GM12878 (cell line): ENCODE data around the gene KCNAB3. TPM values are rescaled to one million over a fixed set of nuclear protein-coding genes. Genes with fewer than 3 reads are reported as not detected.

Experiments
- ATAC-seq: fragments of 200-7000 bp; cut with Tn5 transposase; 3 replicates; pipeline ENCODE4 v1.9.1; 2020; ENCODE audit warnings: mild to moderate bottlenecking, moderate library complexity
- BruUV-seq: library from RNA; stranded (reverse); fragments of 400-500 nt; replicated peaks from 2 replicates; lab custom pipeline; 2021; lab: Mats Ljungman, UMichigan
- CTCF ChIA-PET: fragments of 300-600 bp; sonication (Branson Sonifier 250); formaldehyde crosslinking; extraction: SDS; loops from one replicate; lab custom pipeline; 2021; ENCODE audit warnings: inconsistent platforms; lab: Yijun Ruan, JAX
- POLR2A ChIA-PET: fragments of 350-600 bp; formaldehyde crosslinking; extraction: SDS; loops from one replicate; lab custom pipeline; 2021; ENCODE audit warnings: inconsistent platforms; lab: Charles Lee
- RAD21 ChIA-PET: fragments of 300-600 bp; sonication (Branson Sonifier 250); formaldehyde crosslinking; loops from one replicate; lab custom pipeline; 2023; ENCODE audit warnings: antibody characterized with exemption; ENCODE audit not compliant: unreplicated experiment; lab: Charles Lee
- SMC1A ChIA-PET: fragments of 300-600 bp; sonication (Branson Sonifier 250); formaldehyde crosslinking; loops from one replicate; lab custom pipeline; 2023; ENCODE audit not compliant: unreplicated experiment, uncharacterized antibody; lab: Charles Lee
- DNase-seq: peaks from one replicate; pipeline ENCODE4 v3.0.0-alpha.2; 2011; ENCODE audit warnings: low read depth, low spot score
- FAIRE-seq: peaks from 3 replicates; lab custom pipeline; 2011; peaks lifted over from hg19 to GRCh38; lab: Jason Lieb, UNC
- H2AFZ ChIP-seq: 2 replicates; pipeline ENCODE4 v1.6.0; 2011; ENCODE audit warnings: low read depth, low read length, control low read depth; ENCODE audit not compliant: control insufficient read depth
- H3K27ac ChIP-seq: 2 replicates; pipeline ENCODE4 v1.5.1; 2011; ENCODE audit warnings: control low read depth; ENCODE audit not compliant: control insufficient read depth, insufficient read depth
- H3K27me3 ChIP-seq, 2 experiments: replicated peaks in 1 of 2; 2 replicates each; pipeline versions ENCODE4 v1.6.0 to v1.6.1; 2011; ENCODE audit warnings: low read length in 1 of 2; ENCODE audit not compliant: control insufficient read depth in 2 of 2, insufficient read depth in 2 of 2
- H3K36me3 ChIP-seq, 2 experiments: 2 replicates each; pipeline ENCODE4 v1.5.1; 2011; ENCODE audit warnings: low read length in 1 of 2; ENCODE audit not compliant: control insufficient read depth in 2 of 2, insufficient read depth in 2 of 2
- H3K4me1 ChIP-seq: 2 replicates; pipeline ENCODE4 v1.6.1; 2011; ENCODE audit warnings: mild to moderate bottlenecking, low read length, moderate library complexity, mixed read lengths; ENCODE audit not compliant: control insufficient read depth, insufficient read depth
- H3K4me2 ChIP-seq: 2 replicates; pipeline ENCODE4 v1.6.0; 2011; ENCODE audit warnings: control low read depth; ENCODE audit not compliant: control insufficient read depth, insufficient read depth
- H3K4me3 ChIP-seq: fragments of 200-600 bp; sonication (generic); 2 replicates; pipeline ENCODE4 v1.5.1; 2016
- H3K79me2 ChIP-seq: 2 replicates; pipeline ENCODE4 v1.6.0; 2011; ENCODE audit warnings: low read length; ENCODE audit not compliant: control insufficient read depth, insufficient read depth
- H3K9ac ChIP-seq: 2 replicates; pipeline ENCODE4 v1.8.0; 2011; ENCODE audit warnings: low read length, control low read depth, mixed read lengths; ENCODE audit not compliant: control insufficient read depth, insufficient read depth
- H3K9me3 ChIP-seq: replicated peaks from 3 replicates; pipeline ENCODE4 v1.5.1; 2011; ENCODE audit warnings: mild to moderate bottlenecking, low read length; ENCODE audit not compliant: control insufficient read depth, insufficient read depth
- H4K20me1 ChIP-seq: 2 replicates; pipeline ENCODE4 v1.6.0; 2011; ENCODE audit not compliant: control insufficient read depth, insufficient read depth
- BCL11A ChIP-seq: IDR thresholded peaks from 2 replicates; pipeline ENCODE4 v1.6.1; 2011; ENCODE audit warnings: low read depth, low read length
- E4F1 ChIP-seq: fragments of 450-650 bp; IDR thresholded peaks from 2 replicates; pipeline ENCODE4 v1.6.1; 2018; ENCODE audit warnings: borderline replicate concordance, mild to moderate bottlenecking; ENCODE audit not compliant: partially characterized antibody
- ESRRA ChIP-seq: IDR thresholded peaks from 2 replicates; pipeline ENCODE4 v1.6.1; 2012; ENCODE audit warnings: mild to moderate bottlenecking, low read length, improper control_type of control experiment
- GABPA ChIP-seq: IDR thresholded peaks from 2 replicates; pipeline ENCODE4 v1.6.1; 2014; ENCODE audit warnings: antibody characterized with exemption, low read depth, mild to moderate bottlenecking, inconsistent platforms
- MLLT1 ChIP-seq: fragments of 450-650 bp; IDR thresholded peaks from 2 replicates; pipeline ENCODE4 v1.6.1; 2016; ENCODE audit warnings: mild to moderate bottlenecking
- NR2C1 ChIP-seq: fragments of 450-650 bp; IDR thresholded peaks from 2 replicates; pipeline ENCODE4 v1.6.1; 2017; ENCODE audit warnings: antibody characterized with exemption, mild to moderate bottlenecking, moderate library complexity
- RB1 ChIP-seq: fragments of 450-650 bp; formaldehyde crosslinking; IDR thresholded peaks from 2 replicates; pipeline ENCODE4 v1.6.1; 2017; ENCODE audit warnings: mild to moderate bottlenecking, borderline replicate concordance
- SMC3 ChIP-seq: IDR thresholded peaks from 2 replicates; pipeline ENCODE4 v1.6.1; 2011; ENCODE audit warnings: low read length, improper control_type of control experiment, borderline replicate concordance
- ZBTB11 ChIP-seq: fragments of 450-650 bp; formaldehyde crosslinking; IDR thresholded peaks from 2 replicates; pipeline ENCODE4 v1.5.0; 2022; ENCODE audit warnings: mild to moderate bottlenecking, missing genetic modification characterization
- WGBS: methylation state at CpG from one replicate; pipeline ENCODE4 v1.1.6; 2016; ENCODE audit warnings: low lambda C conversion rate; ENCODE audit not compliant: insufficient replicate concordance, insufficient coverage; ENCODE audit errors: missing lambda C conversion rate; 5-methylcytosine and 5-hydroxymethylcytosine counted together
- in situ Hi-C: fragments of 300-500 bp; cut with MboI; formaldehyde crosslinking; loops from 9 replicates; pipeline ENCODE4 v1.14.3; 2018; ENCODE audit warnings: mixed read lengths
- intact Hi-C: fragments of 100-400 bp; cut with micrococcal nuclease; formaldehyde crosslinking; loops from one replicate; pipeline ENCODE4 v1.14.2; 2022; ENCODE audit not compliant: unreplicated experiment
- polyA plus RNA-seq, 11 experiments: library from polyadenylated mRNA; depleted of rRNA in 4 of 11; unstranded in 6 of 11; stranded (reverse) in 5 of 11; fragments of >200 nt; fragmentation: Nextera tagmentation in 4 of 11; fragmentation: Illumina TruSeq in 1 of 11; extraction: Ambion mirVana in 4 of 11; extraction: Trizol in 1 of 11; gene quantifications; 1 replicate in 1 of 11; 2 replicates in 10 of 11; pipeline versions ENCODE4 v1.2.1 to v1.2.3, GENCODE V29; 2011 to 2016; ENCODE audit warnings: inconsistent platforms in 2 of 11, missing spikeins in 2 of 11, low read depth in 1 of 11
- total RNA-seq, 4 experiments: library from RNA; depleted of rRNA in 3 of 4; stranded (reverse); fragments of >200 nt in 3 of 4; fragmentation: Illumina TruSeq in 1 of 4; extraction: Trizol in 1 of 4; gene quantifications; 2 replicates each; pipeline versions ENCODE4 v1.2.1 to v1.2.3, GENCODE V29; 2013 to 2021

The KCNAB3 gene
- total and polyA plus RNA-seq, 10 of the 15 experiments (the other 5 are each of a cell fraction or from before 2014, with no cell fraction given), result 0.22 to 7.9 (median 1.8) TPM

- no peak for DNase-seq
- in situ Hi-C loops, result no loop called here
- FAIRE-seq, result no peak
Measured at GRCh38 chr17:7972131-7972785, 42.6 kb upstream of the KCNAB3 start.

More at GRCh38 chr17:7972131-7972785, 42.6 kb upstream of the KCNAB3 start:
- ChIA-PET RAD21 (interaction anchor here (0.6 kb wide), 1 partner anchor 60 kb away, joined by 3 read pairs; no protein-coding TSS in a partner anchor), CTCF (interaction anchor here (0.7 to 1.4 kb wide), 5 partner anchors 8 to 32 kb away, joined by 3 to 8 read pairs (median 3); no protein-coding TSS in a partner anchor), POLR2A (interaction anchor here (0.6 kb wide), 3 partner anchors 45 to 292 kb away, joined by 3 to 4 read pairs (median 3); no protein-coding TSS in a partner anchor), SMC1A (interaction anchor here (0.8 to 1.4 kb wide), 2 partner anchors 10 to 28 kb away, joined by 4 read pairs; no protein-coding TSS in a partner anchor)
- Histone ChIP-seq H3K36me3 (no peaks in the 10 kb centered on the region), H3K4me2 (no peak overlapping the region), H3K9me3 (peaks cover 7% of the 10 kb centered on the region), H4K20me1 (no peaks in the 10 kb centered on the region), H3K79me2 (no peaks in the 10 kb centered on the region), H3K27ac (no peak overlapping the region), H3K27me3 (no peaks in the 10 kb centered on the region), H3K4me1 (no peaks in the 10 kb centered on the region), H3K4me3 (no peak overlapping the region), H2AFZ (no peak overlapping the region), H3K9ac (no peak overlapping the region)
- BruUV-seq, result no TSS peak
- TF ChIP-seq RB1 (no peak), NR2C1 (no peak), SMC3 (no peak), E4F1 (no peak), ESRRA (no peak), GABPA (no peak), BCL11A (no peak), MLLT1 (no peak), ZBTB11 (CRISPR knock-in tag) (no peak)
- WGBS, result 58% methylated on average over 8 of the region's 8 CpGs
- ATAC-seq, result no peak
- intact Hi-C loops, result no loop called here
